ENCODE data around the gene AMY1B.
"Not testable (repeated sequence)": the region's sequence is repeated elsewhere in the genome, so short reads cannot be mapped to it uniquely, and the experiment has no call there.

Gene AMY1B

DNA sequence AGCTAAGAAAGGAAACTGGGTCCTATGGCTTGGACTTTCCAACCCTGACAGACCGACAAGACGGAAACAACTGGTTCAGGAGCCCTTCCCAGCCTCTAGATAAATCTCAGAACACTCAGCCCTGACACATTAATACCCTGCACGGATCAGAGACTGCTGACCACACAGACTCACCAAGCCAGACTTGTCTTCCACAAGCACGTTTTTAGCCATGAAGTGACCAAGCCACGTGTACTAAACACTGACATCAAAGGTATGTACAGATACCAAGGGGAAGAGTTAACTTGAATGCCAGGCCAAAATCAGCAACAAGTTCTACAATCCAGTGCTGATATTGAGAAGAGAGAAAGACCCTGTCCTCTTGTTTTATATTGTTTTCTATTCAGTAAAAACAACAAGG is at the start of gene AMY1B:
TSS of gene AMY1B (minus strand) at position 101 of the 400 bp plus-strand sequence. CDS start 571 bp downstream, outside the sequence.
- not testable (repeated sequence) for DNase-seq

DNA sequence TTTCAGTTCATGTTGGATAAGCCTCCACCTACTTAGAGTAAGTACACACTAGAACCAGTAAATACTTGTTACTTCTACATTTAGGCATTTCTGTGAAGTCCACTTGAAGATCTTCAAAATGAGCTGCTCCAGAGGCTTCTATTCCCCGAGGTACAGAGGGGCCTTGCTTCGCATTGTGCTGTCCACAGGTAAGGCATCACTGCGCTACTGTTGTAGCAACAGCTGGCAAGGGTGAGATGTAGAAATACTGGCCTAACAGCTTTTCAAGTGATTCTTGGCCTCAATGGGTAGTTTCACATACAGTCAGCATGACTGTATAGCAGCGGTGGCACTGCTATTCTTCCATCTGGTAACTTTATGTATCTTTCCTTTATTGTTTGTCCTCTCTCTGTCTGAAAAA is 49.0 kb upstream of the AMY1B start:
- DNase-seq, result not testable (repeated sequence)

DNA sequence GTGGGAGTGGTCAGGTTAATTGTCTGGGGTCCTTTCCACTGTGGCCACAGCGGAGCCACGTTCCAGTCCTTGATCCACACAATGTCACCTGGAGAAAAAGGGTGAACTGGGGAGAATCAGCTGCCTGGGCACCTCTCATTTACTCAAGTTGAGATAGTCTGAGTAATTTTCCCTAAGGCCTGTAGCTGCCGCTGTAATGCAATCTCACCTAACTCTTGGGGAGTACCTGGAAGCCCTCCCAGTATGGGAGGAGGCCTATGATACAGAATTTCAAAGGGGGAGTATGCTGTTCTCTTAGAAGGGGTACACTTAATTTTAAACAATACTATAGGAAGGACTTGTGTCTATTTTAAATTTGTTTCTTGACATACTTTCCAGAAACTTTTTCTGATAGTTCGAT is 48.4 kb upstream of the AMY1B start:
- DNase-seq, result not testable (repeated sequence)

DNA sequence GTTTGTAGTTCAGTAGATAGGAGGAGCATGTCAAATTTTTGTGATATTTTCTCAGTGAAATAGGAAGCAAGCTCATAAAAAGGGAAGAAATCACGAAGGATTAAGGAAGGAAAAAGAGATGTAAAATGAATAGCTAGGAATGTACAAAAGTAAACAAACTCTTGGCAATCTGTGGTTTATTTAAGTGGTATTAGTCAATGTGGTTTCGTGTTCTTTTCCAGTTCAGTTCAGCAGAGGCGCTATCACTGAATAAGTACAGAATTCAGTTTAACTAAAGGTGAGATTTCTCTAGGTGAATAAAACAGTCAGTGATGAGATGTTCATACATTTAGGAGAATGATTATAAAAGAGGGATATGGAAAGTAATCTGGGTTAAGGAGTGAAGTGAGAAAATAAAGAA is 42.0 kb upstream of the AMY1B start:
- DNase-seq, result not testable (repeated sequence)

DNA sequence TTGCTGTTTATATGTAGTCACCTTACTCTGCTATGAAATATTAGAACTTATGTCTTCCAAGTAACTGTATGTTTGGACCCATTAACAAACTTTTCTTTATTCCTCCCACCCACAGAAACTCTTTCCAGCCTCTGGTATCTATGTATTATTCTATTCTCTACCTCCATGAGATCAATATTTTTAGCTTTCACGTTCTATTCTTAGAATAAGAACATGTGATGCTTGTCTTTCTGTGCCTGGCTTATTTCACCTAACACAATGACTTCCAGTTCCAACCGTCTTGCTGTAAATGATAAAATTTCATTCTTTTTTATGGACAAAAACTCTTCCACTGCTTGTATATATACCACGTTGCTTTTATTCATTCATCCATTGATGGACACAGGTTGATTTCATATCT is 39.3 kb upstream of the AMY1B start:
- DNase-seq, result not testable (repeated sequence)

DNA sequence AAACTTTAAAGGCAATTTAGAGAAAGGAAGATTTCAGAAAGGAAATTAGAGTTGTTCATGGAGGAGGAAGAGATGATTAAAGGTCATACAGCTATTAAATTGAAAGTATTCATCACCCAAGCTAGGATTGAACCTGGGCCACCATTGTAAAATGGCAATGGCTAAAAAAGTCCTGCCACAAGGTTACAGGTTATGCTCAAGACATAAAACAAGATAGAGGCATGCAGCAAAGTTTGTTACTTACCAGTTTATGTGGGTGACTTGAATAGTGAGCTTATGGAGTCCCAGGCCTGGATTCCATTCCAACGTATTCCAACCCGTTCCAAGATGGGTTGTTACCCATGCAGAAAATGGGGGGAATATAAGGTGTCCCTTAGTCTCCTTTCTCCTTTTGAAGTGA is 25.5 kb upstream of the AMY1B start:
- DNase-seq, result not testable (repeated sequence)

DNA sequence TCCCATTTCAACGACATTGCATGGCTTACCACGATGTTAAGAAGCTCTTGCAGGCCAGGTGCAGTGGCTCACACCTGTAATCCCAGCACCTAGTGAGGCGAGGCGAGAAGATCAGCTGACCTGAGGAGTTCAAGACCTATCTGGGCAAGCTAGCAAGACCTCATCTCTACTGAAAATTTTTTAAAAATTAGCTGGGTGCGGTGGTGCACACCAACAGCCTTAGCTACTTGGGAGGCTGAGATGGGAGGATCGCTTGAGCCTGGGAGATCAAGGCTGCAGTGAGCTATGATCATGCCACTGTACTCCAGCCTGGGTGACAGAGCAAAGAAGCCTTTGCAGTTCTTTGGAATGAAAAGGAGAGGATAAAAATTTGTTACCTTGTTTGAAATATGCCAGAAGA is 21.4 kb upstream of the AMY1B start:
- DNase-seq, result not testable (repeated sequence)

DNA sequence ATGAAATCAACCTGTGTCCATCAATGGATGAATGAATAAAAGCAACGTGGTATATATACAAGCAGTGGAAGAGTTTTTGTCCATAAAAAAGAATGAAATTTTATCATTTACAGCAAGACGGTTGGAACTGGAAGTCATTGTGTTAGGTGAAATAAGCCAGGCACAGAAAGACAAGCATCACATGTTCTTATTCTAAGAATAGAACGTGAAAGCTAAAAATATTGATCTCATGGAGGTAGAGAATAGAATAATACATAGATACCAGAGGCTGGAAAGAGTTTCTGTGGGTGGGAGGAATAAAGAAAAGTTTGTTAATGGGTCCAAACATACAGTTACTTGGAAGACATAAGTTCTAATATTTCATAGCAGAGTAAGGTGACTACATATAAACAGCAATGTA is 14.4 kb upstream of the AMY1B start:
- not testable (repeated sequence) for DNase-seq

DNA sequence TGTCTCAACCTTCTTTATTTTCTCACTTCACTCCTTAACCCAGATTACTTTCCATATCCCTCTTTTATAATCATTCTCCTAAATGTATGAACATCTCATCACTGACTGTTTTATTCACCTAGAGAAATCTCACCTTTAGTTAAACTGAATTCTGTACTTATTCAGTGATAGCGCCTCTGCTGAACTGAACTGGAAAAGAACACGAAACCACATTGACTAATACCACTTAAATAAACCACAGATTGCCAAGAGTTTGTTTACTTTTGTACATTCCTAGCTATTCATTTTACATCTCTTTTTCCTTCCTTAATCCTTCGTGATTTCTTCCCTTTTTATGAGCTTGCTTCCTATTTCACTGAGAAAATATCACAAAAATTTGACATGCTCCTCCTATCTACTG is 11.7 kb upstream of the AMY1B start:
- not testable (repeated sequence) for DNase-seq

DNA sequence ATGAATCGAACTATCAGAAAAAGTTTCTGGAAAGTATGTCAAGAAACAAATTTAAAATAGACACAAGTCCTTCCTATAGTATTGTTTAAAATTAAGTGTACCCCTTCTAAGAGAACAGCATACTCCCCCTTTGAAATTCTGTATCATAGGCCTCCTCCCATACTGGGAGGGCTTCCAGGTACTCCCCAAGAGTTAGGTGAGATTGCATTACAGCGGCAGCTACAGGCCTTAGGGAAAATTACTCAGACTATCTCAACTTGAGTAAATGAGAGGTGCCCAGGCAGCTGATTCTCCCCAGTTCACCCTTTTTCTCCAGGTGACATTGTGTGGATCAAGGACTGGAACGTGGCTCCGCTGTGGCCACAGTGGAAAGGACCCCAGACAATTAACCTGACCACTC is 5.2 kb upstream of the AMY1B start:
- not testable (repeated sequence) for DNase-seq

DNA sequence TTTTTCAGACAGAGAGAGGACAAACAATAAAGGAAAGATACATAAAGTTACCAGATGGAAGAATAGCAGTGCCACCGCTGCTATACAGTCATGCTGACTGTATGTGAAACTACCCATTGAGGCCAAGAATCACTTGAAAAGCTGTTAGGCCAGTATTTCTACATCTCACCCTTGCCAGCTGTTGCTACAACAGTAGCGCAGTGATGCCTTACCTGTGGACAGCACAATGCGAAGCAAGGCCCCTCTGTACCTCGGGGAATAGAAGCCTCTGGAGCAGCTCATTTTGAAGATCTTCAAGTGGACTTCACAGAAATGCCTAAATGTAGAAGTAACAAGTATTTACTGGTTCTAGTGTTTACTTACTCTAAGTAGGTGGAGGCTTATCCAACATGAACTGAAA is 4.7 kb upstream of the AMY1B start:
- not testable (repeated sequence) for DNase-seq

DNA sequence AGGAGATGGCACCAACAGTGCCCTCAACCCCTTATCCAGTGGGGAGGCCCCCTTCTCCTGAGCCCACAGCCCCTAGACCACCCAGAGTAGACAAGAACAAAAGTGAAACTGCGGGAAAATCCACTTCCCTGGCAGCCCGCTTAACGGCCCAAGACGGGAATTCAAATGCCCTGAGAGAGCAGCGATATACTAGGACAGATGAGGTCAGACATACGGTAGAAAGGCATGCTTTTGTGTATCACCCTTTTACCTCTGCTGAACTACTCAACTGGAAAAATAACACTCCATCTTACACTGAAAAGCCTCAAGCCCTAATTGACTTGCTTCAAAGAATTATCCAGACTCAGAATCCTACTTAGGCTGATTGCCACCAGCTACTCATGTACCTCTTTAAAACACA is 1.4 kb upstream of the AMY1B start:
- DNase-seq, result not testable (repeated sequence)

DNA sequence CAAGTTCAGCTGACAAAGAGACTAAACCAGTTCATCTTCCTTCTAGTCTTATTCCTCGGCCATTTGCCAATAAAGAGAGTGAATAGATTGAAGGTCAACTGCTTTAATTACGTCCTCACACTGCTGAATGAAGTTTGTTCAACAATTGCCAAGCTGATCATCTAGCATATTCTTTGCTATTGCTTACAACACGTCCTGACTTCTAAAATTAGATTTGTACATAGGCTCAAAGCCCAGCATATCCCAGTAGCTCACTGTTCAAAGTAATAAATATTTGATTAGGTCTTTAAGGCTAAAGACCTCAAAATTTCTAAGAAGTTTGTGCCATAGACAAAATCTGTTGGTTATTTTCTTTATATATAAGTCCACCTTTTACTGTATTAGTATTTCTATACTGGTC is 19.7 kb downstream of the AMY1B start:
- DNase-seq, result not testable (repeated sequence)

DNA sequence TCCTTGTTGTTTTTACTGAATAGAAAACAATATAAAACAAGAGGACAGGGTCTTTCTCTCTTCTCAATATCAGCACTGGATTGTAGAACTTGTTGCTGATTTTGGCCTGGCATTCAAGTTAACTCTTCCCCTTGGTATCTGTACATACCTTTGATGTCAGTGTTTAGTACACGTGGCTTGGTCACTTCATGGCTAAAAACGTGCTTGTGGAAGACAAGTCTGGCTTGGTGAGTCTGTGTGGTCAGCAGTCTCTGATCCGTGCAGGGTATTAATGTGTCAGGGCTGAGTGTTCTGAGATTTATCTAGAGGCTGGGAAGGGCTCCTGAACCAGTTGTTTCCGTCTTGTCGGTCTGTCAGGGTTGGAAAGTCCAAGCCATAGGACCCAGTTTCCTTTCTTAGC is 40.5 kb downstream of the AMY1B start, which contains the start of gene AMY1A:
TSS of gene AMY1A (plus strand) at position 301 of the 400 bp plus-strand sequence. CDS start 571 bp downstream, outside the sequence.
- DNase-seq, result not testable (repeated sequence)

DNA sequence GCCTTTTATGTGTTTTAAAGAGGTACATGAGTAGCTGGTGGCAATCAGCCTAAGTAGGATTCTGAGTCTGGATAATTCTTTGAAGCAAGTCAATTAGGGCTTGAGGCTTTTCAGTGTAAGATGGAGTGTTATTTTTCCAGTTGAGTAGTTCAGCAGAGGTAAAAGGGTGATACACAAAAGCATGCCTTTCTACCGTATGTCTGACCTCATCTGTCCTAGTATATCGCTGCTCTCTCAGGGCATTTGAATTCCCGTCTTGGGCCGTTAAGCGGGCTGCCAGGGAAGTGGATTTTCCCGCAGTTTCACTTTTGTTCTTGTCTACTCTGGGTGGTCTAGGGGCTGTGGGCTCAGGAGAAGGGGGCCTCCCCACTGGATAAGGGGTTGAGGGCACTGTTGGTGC is 41.9 kb downstream of the AMY1B start:
- DNase-seq, result not testable (repeated sequence)

DNA sequence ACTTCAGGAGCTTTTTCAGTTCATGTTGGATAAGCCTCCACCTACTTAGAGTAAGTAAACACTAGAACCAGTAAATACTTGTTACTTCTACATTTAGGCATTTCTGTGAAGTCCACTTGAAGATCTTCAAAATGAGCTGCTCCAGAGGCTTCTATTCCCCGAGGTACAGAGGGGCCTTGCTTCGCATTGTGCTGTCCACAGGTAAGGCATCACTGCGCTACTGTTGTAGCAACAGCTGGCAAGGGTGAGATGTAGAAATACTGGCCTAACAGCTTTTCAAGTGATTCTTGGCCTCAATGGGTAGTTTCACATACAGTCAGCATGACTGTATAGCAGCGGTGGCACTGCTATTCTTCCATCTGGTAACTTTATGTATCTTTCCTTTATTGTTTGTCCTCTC is 45.1 kb downstream of the AMY1B start:
- DNase-seq, result not testable (repeated sequence)

DNA sequence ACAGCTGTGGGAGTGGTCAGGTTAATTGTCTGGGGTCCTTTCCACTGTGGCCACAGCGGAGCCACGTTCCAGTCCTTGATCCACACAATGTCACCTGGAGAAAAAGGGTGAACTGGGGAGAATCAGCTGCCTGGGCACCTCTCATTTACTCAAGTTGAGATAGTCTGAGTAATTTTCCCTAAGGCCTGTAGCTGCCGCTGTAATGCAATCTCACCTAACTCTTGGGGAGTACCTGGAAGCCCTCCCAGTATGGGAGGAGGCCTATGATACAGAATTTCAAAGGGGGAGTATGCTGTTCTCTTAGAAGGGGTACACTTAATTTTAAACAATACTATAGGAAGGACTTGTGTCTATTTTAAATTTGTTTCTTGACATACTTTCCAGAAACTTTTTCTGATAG is 45.7 kb downstream of the AMY1B start:
- DNase-seq, result not testable (repeated sequence)

DNA sequence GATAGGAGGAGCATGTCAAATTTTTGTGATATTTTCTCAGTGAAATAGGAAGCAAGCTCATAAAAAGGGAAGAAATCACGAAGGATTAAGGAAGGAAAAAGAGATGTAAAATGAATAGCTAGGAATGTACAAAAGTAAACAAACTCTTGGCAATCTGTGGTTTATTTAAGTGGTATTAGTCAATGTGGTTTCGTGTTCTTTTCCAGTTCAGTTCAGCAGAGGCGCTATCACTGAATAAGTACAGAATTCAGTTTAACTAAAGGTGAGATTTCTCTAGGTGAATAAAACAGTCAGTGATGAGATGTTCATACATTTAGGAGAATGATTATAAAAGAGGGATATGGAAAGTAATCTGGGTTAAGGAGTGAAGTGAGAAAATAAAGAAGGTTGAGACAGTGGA is 52.1 kb downstream of the AMY1B start:
- not testable (repeated sequence) for DNase-seq

DNA sequence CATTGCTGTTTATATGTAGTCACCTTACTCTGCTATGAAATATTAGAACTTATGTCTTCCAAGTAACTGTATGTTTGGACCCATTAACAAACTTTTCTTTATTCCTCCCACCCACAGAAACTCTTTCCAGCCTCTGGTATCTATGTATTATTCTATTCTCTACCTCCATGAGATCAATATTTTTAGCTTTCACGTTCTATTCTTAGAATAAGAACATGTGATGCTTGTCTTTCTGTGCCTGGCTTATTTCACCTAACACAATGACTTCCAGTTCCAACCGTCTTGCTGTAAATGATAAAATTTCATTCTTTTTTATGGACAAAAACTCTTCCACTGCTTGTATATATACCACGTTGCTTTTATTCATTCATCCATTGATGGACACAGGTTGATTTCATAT is 54.8 kb downstream of the AMY1B start:
- not testable (repeated sequence) for DNase-seq

Measured in NCI-H187 (cell line).